Naive thymus-derived CD4-positive, alpha-beta T cell (primary cell): ENCODE results near the gene PRX. TPM values are rescaled to one million over a fixed set of nuclear protein-coding genes. Genes with fewer than 3 reads are reported as not detected.
A peak's percentile ranks its signal among the peaks of the same experiment; 100 is the strongest.

Experiments
- ATAC-seq: fragments of 150-1000 bp; cut with Tn5 transposase; 2 replicates; pipeline ENCODE4 v1.10.0; 2021; ENCODE audit warnings: mild to moderate bottlenecking, moderate library complexity
- CTCF ChIA-PET: fragments of 350-600 bp; sonication (Branson Sonifier 250); formaldehyde crosslinking; loops from one replicate; lab custom pipeline; 2021; ENCODE audit warnings: antibody characterized with exemption; lab: Charles Lee
- POLR2A ChIA-PET: fragments of 350-600 bp; sonication (Branson Sonifier 250); formaldehyde crosslinking; loops from one replicate; lab custom pipeline; 2021; ENCODE audit warnings: antibody characterized with exemption, inconsistent platforms; lab: Charles Lee
- DNase-seq, 9 donors: peaks; one replicate each; pipeline versions ENCODE4 v3.0.0 to v3.0.0-alpha.2; 2020 to 2022; ENCODE audit warnings: mixed read lengths in 1 of 9
- H3K27ac ChIP-seq: one replicate; pipeline ENCODE4 v1.7.0; 2013; ENCODE audit warnings: mild to moderate bottlenecking, low read depth, low read length, moderate library complexity
- H3K27me3 ChIP-seq, 2 donors: one replicate each; pipeline ENCODE4 v1.7.0; 2013; ENCODE audit warnings: low read length in 2 of 2, mild to moderate bottlenecking in 2 of 2, moderate library complexity in 2 of 2; ENCODE audit not compliant: control insufficient read depth in 2 of 2, insufficient read depth in 2 of 2
- H3K36me3 ChIP-seq, 3 experiments: 1 replicate in 2 of 3; 2 replicates in 1 of 3; pipeline ENCODE4 v1.7.0; 2013; ENCODE audit warnings: low read length in 3 of 3, mild to moderate bottlenecking in 3 of 3, moderate library complexity in 1 of 3; ENCODE audit not compliant: insufficient read depth in 3 of 3, control insufficient read depth in 2 of 3
- H3K4me1 ChIP-seq, 2 donors: one replicate each; pipeline ENCODE4 v1.7.0; 2013; ENCODE audit warnings: low read length in 2 of 2, mild to moderate bottlenecking in 2 of 2, moderate library complexity in 1 of 2; ENCODE audit not compliant: control insufficient read depth in 2 of 2, insufficient read depth in 2 of 2
- H3K4me3 ChIP-seq: 2 replicates; pipeline ENCODE4 v1.7.0; 2013; ENCODE audit warnings: mild to moderate bottlenecking, low read length
- H3K9me3 ChIP-seq, 3 experiments: 1 replicate in 2 of 3; 2 replicates in 1 of 3; pipeline ENCODE4 v1.7.0; 2013; ENCODE audit warnings: low read length in 3 of 3; ENCODE audit not compliant: control insufficient read depth in 2 of 3
- H3K27ac Mint-ChIP-seq, 9 donors: one replicate each; pipeline ENCODE4 v1.8.0; 2020 to 2022; ENCODE audit warnings: mixed read lengths in 9 of 9, mild to moderate bottlenecking in 8 of 9, moderate library complexity in 5 of 9, inconsistent platforms in 2 of 9
- H3K27me3 Mint-ChIP-seq, 5 donors: one replicate each; pipeline ENCODE4 v1.8.0; 2021 to 2022; ENCODE audit warnings: mixed read lengths in 5 of 5, mild to moderate bottlenecking in 1 of 5
- H3K36me3 Mint-ChIP-seq, 5 donors: one replicate each; pipeline ENCODE4 v1.8.0; 2020 to 2022; ENCODE audit warnings: mixed read lengths in 5 of 5, mild to moderate bottlenecking in 3 of 5, inconsistent platforms in 1 of 5
- H3K4me1 Mint-ChIP-seq, 7 donors: one replicate each; pipeline ENCODE4 v1.8.0; 2020 to 2022; ENCODE audit warnings: mixed read lengths in 7 of 7, mild to moderate bottlenecking in 3 of 7, inconsistent platforms in 1 of 7
- H3K4me3 Mint-ChIP-seq, 10 donors: one replicate each; pipeline ENCODE4 v1.8.0; 2020 to 2022; ENCODE audit warnings: mild to moderate bottlenecking in 10 of 10, mixed read lengths in 10 of 10, moderate library complexity in 6 of 10, inconsistent platforms in 2 of 10
- H3K9me3 Mint-ChIP-seq, 11 donors: one replicate each; pipeline ENCODE4 v1.8.0; 2020 to 2022; ENCODE audit warnings: mixed read lengths in 11 of 11, mild to moderate bottlenecking in 4 of 11, inconsistent platforms in 1 of 11, moderate library complexity in 1 of 11
- intact Hi-C, 2 donors: fragments of 100-400 bp; cut with micrococcal nuclease; formaldehyde crosslinking; loops; one replicate each; pipeline ENCODE4 v1.15.1; 2023
- microRNA-seq: library from miRNA; unstranded; fragments of <30 nt; microRNA quantifications from one replicate; pipeline ENCODE4 v1.2.0, GENCODE V29; 2022; ENCODE audit warnings: borderline microRNAs expressed
- polyA plus RNA-seq, 2 donors: library from polyadenylated mRNA; unstranded; fragments of 300-500 nt; fragmentation: Illumina TruSeq; gene quantifications; one replicate each; pipeline ENCODE4 v1.2.3, GENCODE V29; 2021
- total RNA-seq, 6 experiments: library from RNA in 5 of 6; stranded (reverse) in 5 of 6; gene quantifications; 1 replicate in 5 of 6; 2 replicates in 1 of 6; pipeline ENCODE4 v1.2.3 and lab custom pipeline; 2021 to 2026

PRX gene
- total and polyA plus RNA-seq, 7 experiments from 2014 or later, result 0.14 to 4.0 (median 1.9) TPM

DNA sequence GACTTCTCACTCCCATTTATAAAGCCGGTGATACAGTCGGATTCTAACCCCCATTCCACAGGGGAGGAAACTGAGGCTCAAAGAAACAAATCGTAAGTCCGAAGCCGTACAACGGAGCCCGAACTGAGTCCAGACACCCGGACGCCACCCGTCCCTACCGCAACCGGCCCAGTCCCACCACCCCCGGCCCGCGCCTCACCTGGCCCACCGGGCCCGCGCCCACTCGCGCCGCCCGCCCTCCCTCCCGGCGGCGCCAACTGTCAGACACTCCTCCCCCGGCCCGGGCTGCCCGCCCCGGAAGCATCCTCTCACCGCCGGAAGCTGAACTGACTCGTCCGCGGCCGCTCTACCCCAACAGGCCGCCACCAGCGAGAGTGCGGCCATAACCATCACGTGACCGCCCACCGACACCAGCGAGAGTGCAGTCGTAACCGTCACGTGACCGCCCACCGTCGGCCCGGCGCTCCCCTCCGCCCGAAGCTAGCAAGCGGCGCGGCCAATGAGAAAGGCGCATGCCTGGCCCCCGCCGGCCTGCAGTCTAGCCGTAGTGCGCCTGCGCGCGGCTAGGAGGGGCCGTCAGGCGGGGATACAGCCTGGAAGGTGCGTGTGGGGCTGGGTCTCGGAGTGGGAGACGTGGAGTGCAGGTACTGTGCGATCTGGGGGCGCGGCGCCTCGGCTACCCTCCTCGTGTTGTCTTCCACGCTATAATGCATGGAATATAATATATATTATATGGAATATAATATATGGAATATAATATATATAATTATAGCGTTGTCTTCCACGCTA is 64.9 kb downstream of the PRX start, which contains the start of the genes C19orf47 and PLD3:
Gene C19orf47, minus strand, starts transcription at position 273 of the 789 bp plus-strand sequence. CDS start 6,540 bp downstream, outside the sequence.
Gene PLD3, plus strand, starts transcription at position 571 of the 789 bp plus-strand sequence. CDS start 17,789 bp downstream, outside the sequence.
- peak; percentile 97 for ATAC-seq
- H3K4me3 ChIP-seq, result peak within 1 kb of the TSS; percentile 61
- DNase-seq, result peak; percentile 92 to 99 (median 97)
- intact Hi-C loops, result loop anchor here (1.0 to 5.0 kb wide), 15 partner anchors 56 to 1979 kb away; partner anchors contain the start of genes AKT2 (in 2 of the 2), B9D2 (in 1 of the 2), MAP3K10 (in 1 of the 2) and MEGF8 (in 1 of the 2)
- Mint-ChIP-seq H3K4me3 (peak within 1 kb of the TSS; percentile 83 to 99 (median 96)), H3K36me3 (peaks cover 0 to 5% (median 0%) of the 10 kb centered on the region in 5 donors), H3K27me3 (peaks cover 0 to 2% (median 0%) of the 10 kb centered on the region in 5 donors), H3K9me3 (peaks cover 0 to 4% (median 0%) of the 10 kb centered on the region in 11 donors), H3K27ac (peak within 1 kb of the TSS; percentile 81 to 98 (median 93)), H3K4me1 (peaks cover 20 to 51% (median 44%) of the 10 kb centered on the region in 7 donors)
- CTCF ChIA-PET, result interaction anchor here (0.6 to 1.0 kb wide), 4 partner anchors 43 to 1714 kb away, joined by 3 to 5 read pairs (median 4); no protein-coding TSS in a partner anchor
- H3K27ac ChIP-seq, result peak within 1 kb of the TSS; percentile 86
- no peaks in the 10 kb centered on the region for H3K27me3 ChIP-seq
- H3K9me3 ChIP-seq, result no peaks in the 10 kb centered on the region
- H3K4me1 ChIP-seq, result peaks cover 7 to 14% of the 10 kb centered on the region in 2 donors
- POLR2A ChIA-PET, result interaction anchor here (0.6 to 1.5 kb wide), 11 partner anchors 56 to 1728 kb away, joined by 3 to 8 read pairs (median 4); partner anchors contain the start of genes AKT2, BLVRB, SERTAD1 and SERTAD3
- H3K36me3 ChIP-seq, result no peaks in the 10 kb centered on the region

- intact Hi-C loops, result no loop called here
Observed at GRCh38 chr19:40344422-40344821, 68.8 kb downstream of the PRX start.

More at GRCh38 chr19:40344422-40344821, 68.8 kb downstream of the PRX start:
- Mint-ChIP-seq H3K9me3 (peaks cover 0 to 2% (median 0%) of the 10 kb centered on the region in 11 donors), H3K27me3 (peaks cover 0 to 2% (median 0%) of the 10 kb centered on the region in 5 donors), H3K27ac (peak overlapping the region in 1 of 9 donors; percentile 37), H3K36me3 (peaks cover 0 to 14% (median 2%) of the 10 kb centered on the region in 5 donors), H3K4me3 (no peak overlapping the region), H3K4me1 (peaks cover 25 to 50% (median 43%) of the 10 kb centered on the region in 7 donors)
- H3K27ac ChIP-seq, result no peak overlapping the region
- peaks cover 0 to 6% (median 0%) of the 10 kb centered on the region in 3 experiments for H3K36me3 ChIP-seq
- no peak for DNase-seq
- no peak overlapping the region for H3K4me3 ChIP-seq
- ATAC-seq, result no peak
- ChIA-PET CTCF (no interaction called here), POLR2A (no interaction called here)
- peaks cover 7 to 12% of the 10 kb centered on the region in 2 donors for H3K4me1 ChIP-seq
- H3K27me3 ChIP-seq, result no peaks in the 10 kb centered on the region
- H3K9me3 ChIP-seq, result no peaks in the 10 kb centered on the region

Small RNA genes lying within 50 kb of the gene (microRNA-seq; reads per million reads assigned to microRNA genes)
- gene MIR6796, result not detected

Other genes starting within 250 kb of the PRX start
- gene MAP3K10, start 222.0 kb downstream of the PRX start, total RNA-seq, result 10 to 100 TPM; 22.3 to 31.5 (median 27.0) TPM
- under 1 TPM; 0.09 to 0.52 TPM for gene MAP3K10, start 222.0 kb downstream of the PRX start, polyA plus RNA-seq
- not detected for gene TTC9B, start 195.0 kb downstream of the PRX start, total RNA-seq
- not detected for gene TTC9B, start 195.0 kb downstream of the PRX start, polyA plus RNA-seq
- gene CCNP, start 186.7 kb downstream of the PRX start, total RNA-seq, result 1 to 10 TPM in 4 of 5 experiments, under 1 TPM in 1; 0.29 to 2.5 (median 1.5) TPM
- not detected for gene CCNP, start 186.7 kb downstream of the PRX start, polyA plus RNA-seq
- 100 to 1,000 TPM; 149 to 220 (median 183) TPM for gene AKT2, start 128.0 kb downstream of the PRX start, total RNA-seq
- gene AKT2, start 128.0 kb downstream of the PRX start, polyA plus RNA-seq, result 10 to 100 TPM; 22.5 to 38.4 TPM
- 10 to 100 TPM; 12.6 to 20.3 (median 15.8) TPM for gene C19orf47, start 65.0 kb downstream of the PRX start, total RNA-seq
- gene C19orf47, start 65.0 kb downstream of the PRX start, polyA plus RNA-seq, result 10 to 100 TPM in 1 of 2 donors, 1 to 10 TPM in 1; 9.1 to 13.2 TPM
- 100 to 1,000 TPM in 3 of 5 experiments, 10 to 100 TPM in 2; 75.4 to 137 (median 114) TPM for gene PLD3, start 64.7 kb downstream of the PRX start, total RNA-seq
- gene PLD3, start 64.7 kb downstream of the PRX start, polyA plus RNA-seq, result 10 to 100 TPM; 60.1 to 82.1 TPM
- gene HIPK4, start 23.2 kb downstream of the PRX start, total RNA-seq, result under 1 TPM in 2 of 5 experiments, not detected in 3; 0.12 to 0.24 TPM
- not detected for gene HIPK4, start 23.2 kb downstream of the PRX start, polyA plus RNA-seq
- gene SERTAD1, start 12.6 kb upstream of the PRX start, total RNA-seq, result 10 to 100 TPM in 4 of 5 experiments, 1 to 10 TPM in 1; 8.1 to 30.9 (median 13.5) TPM
- 1 to 10 TPM; 3.3 to 6.9 TPM for gene SERTAD1, start 12.6 kb upstream of the PRX start, polyA plus RNA-seq
- gene SERTAD3, start 31.0 kb upstream of the PRX start, total RNA-seq, result 10 to 100 TPM; 15.2 to 44.1 (median 17.8) TPM
- gene SERTAD3, start 31.0 kb upstream of the PRX start, polyA plus RNA-seq, result 1 to 10 TPM; 2.7 to 4.4 TPM
- 10 to 100 TPM; 11.0 to 42.2 (median 13.3) TPM for gene BLVRB, start 52.4 kb upstream of the PRX start, total RNA-seq
- 10 to 100 TPM; 27.6 TPM for gene BLVRB, start 52.4 kb upstream of the PRX start, polyA plus RNA-seq
- gene SPTBN4, start 53.6 kb upstream of the PRX start, total RNA-seq, result 1 to 10 TPM in 1 of 5 experiments, under 1 TPM in 4; 0.27 to 1.5 (median 0.80) TPM
- under 1 TPM in 1 of 2 donors, not detected in 1; 0.20 TPM for gene SPTBN4, start 53.6 kb upstream of the PRX start, polyA plus RNA-seq
- gene SHKBP1, start 163.5 kb upstream of the PRX start, total RNA-seq, result 100 to 1,000 TPM in 4 of 5 experiments, 10 to 100 TPM in 1; 98.4 to 218 (median 139) TPM
- 100 to 1,000 TPM in 1 of 2 donors, 10 to 100 TPM in 1; 92.8 to 140 TPM for gene SHKBP1, start 163.5 kb upstream of the PRX start, polyA plus RNA-seq
- gene LTBP4, start 188.0 kb upstream of the PRX start, total RNA-seq, result 100 to 1,000 TPM in 4 of 5 experiments, 10 to 100 TPM in 1; 62.4 to 116 (median 111) TPM
- 10 to 100 TPM; 21.8 to 41.4 TPM for gene LTBP4, start 188.0 kb upstream of the PRX start, polyA plus RNA-seq